Inflammatory macrophage treated with lipopolysaccharide for 4 hours (primary cell): Measurements from ENCODE around the gene PRCP.
"Not testable (repeated sequence)": the region's sequence is repeated elsewhere in the genome, so short reads cannot be mapped to it uniquely, and the experiment has no call there.

Experiments used
- DNase-seq: peaks from one replicate; pipeline ENCODE4 v3.0.0-alpha.2; 2020

PRCP gene

GRCh38 chr11:82867495-82868082, 32.6 kb downstream of the PRCP start:
- DNase-seq = peak; percentile 84

GRCh38 chr11:82865841-82866240, 34.4 kb downstream of the PRCP start:
- DNase-seq = no peak

DNA sequence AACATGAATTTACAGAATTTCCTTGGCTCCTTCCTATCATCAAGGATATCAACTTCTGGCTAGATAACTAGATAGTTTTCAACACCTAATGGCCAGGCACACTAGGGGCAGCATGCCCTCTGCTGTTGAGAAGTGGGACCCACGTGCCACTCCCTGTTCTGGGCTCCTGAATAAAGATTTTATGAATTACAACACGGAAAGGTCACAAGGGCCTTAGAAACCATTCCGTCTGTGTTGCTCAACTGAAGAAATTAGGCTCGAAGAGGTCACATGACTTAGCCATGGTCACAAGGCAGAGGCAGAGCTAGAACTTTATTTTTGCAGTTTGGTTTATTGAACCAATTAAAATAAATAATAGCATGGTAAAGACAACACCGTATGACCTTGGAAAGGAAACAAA, 36.0 kb downstream of the PRCP start:
- peak; percentile 92 for DNase-seq

- no peak for DNase-seq
Observed at GRCh38 chr11:82863209-82863608, 37.0 kb downstream of the PRCP start.

GRCh38 chr11:82862379-82862778, 37.9 kb downstream of the PRCP start:
- no peak for DNase-seq

GRCh38 chr11:82859750-82860149, 40.5 kb downstream of the PRCP start:
- no peak for DNase-seq

DNA sequence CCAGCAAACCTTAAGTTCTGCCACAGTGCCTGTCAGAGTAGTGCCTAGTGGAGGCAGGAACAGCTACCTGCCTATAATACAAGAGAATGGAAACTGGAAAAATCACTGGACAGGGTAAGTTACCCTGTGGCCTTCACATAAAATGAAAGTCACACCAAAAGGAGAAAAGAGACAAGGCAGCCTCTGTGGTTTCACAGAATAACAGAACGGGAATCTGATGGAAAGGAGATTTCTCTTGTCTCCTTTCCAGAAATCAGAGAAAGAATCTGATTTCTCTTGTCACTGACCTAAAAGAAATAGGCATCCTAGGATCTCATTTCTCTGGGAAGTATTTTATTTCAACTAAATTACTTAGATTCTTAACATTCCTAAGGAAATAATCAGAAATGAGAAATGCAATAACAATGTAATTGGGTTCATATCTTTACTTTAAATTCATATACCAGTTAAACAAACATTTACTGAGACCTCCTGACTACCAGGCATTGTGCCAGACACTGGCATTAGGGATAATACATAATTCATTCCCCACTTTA, 41.6 kb downstream of the PRCP start:
- no peak for DNase-seq

DNA sequence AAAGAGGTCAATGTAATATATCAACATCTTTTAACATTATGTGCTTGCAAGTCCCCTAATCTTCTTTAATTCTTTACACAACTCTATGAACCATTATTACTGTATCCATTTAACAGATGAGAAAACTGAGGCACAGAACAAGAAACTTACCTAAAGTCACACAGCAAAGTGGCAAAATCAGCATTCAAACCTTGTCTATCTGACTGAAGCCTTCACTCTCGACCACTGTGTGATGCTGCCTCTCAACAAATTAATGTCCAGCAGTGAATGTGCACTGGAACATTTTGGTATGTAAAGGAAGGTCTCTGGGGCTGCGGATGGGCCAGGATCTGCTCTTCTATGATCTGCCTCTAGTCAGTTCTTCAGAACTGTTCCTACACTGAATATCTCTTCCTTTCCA, 42.1 kb downstream of the PRCP start:
- DNase-seq = no peak

DNA sequence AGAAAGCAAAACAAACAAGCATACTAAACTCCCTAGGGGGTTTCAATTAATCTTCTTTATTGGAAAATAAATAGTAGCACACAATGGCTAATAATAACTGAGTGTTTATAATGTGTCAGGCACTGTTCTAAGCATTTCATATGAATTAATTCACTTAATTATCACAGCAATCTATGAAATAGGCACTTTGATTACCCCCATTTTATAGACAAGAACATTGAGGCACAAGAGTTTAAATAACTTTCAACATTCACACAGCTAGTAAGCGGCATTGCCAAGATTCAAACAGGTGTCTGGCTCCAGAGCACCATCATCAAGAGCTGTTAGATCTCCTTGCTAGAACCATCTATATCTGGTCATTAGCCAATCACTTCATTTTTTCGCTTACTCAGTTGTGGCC, 43.1 kb downstream of the PRCP start:
- DNase-seq = no peak

GRCh38 chr11:82855616-82856015, 44.6 kb downstream of the PRCP start:
- no peak for DNase-seq

- DNase-seq = not testable (repeated sequence)
Observed at GRCh38 chr11:82854916-82855315, 45.3 kb downstream of the PRCP start.

- DNase-seq = no peak
Observed at GRCh38 chr11:82854242-82854641, 46.0 kb downstream of the PRCP start.

GRCh38 chr11:82848829-82849228, 51.4 kb downstream of the PRCP start:
- no peak for DNase-seq

GRCh38 chr11:82845356-82846353, 54.6 kb downstream of the PRCP start:
- DNase-seq = peak; percentile 45

- DNase-seq = no peak
Observed at GRCh38 chr11:82843057-82843795, 57.0 kb downstream of the PRCP start.

GRCh38 chr11:82842019-82842418, 58.2 kb downstream of the PRCP start:
- DNase-seq = no peak

DNA sequence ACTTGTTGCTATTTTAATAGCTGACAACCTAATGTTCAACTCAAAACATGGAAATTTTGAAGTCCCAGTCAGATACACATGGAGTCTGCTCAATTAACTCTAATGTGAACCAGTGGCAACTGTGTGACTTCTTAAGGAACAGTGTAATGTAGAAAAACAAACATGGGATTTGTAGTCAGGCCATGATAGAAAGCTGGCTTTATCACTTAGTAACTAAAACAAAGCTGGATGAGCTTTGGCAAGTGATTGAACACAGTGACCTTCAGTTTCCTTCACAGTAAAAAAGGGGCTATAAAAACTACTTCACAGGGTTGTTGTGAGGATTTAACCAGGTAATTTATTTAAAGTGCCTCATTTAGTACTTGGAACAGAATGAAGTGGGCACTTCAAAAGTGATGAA, 62.6 kb downstream of the PRCP start:
- DNase-seq = no peak

GRCh38 chr11:82832983-82833382, 67.2 kb downstream of the PRCP start:
- no peak for DNase-seq

GRCh38 chr11:82831364-82831763, 68.9 kb downstream of the PRCP start:
- no peak for DNase-seq

GRCh38 chr11:82830746-82831145, 69.5 kb downstream of the PRCP start:
- DNase-seq = no peak

GRCh38 chr11:82829101-82829500, 71.1 kb downstream of the PRCP start:
- no peak for DNase-seq

- no peak for DNase-seq
Observed at GRCh38 chr11:82828472-82828871, 71.8 kb downstream of the PRCP start.

DNA sequence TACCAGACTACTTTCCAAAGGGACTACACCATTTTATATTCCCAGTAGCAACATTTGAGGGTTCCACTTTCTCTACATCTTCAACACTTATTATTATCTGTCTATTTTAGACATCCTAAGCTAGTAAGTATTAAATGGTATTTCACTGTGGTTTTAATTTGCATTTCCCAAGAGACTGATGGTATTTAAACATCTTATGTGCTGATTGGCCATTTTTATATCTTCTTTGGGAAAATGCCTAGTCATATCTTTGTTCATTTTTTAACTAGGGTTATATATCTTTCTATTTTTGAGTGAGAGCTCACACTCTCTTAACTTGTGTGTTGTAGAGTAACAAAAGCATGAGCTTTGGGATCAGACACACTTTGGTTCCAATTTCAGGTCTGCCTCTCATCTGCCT, 73.7 kb downstream of the PRCP start:
- no peak for DNase-seq
